ENCODE results near the gene SDR42E1. TPM values are rescaled to one million over a fixed set of nuclear protein-coding genes. Genes with fewer than 3 reads are reported as not detected.

The SDR42E1 gene
- total and polyA plus RNA-seq, 10 donors: 0.62 to 5.4 (median 2.9) TPM

- Histone ChIP-seq H3K4me3 (no peak overlapping the region), H3K27me3 (replicated peaks in 1 of 7) (peaks cover 0 to 50% (median 0%) of the 10 kb centered on the region in 7 donors), H3K27ac (no peak overlapping the region), H3K9me3 (no peaks in the 10 kb centered on the region), H3K4me1 (no peaks in the 10 kb centered on the region), H3K36me3 (no peaks in the 10 kb centered on the region)
- intact Hi-C loops (cut with DNase I; ENCODE audit: low total_unique reads): no loop called here
- TF ChIP-seq POLR2AphosphoS5 (IDR thresholded peaks at IDR 0.05) (no peak), POLR2A (IDR thresholded peaks at IDR 0.05) (no peak), CTCF (IDR thresholded peaks at IDR 0.05 in 8 of 11, conservative IDR thresholded peaks at IDR 0.05 in 3 of 11) (no peak)
- no peak for DNase-seq
- WGBS, 5 donors: 81 to 92% (median 88%) methylated on average over 4 of the region's 4 CpGs
Measured at GRCh38 chr16:82037251-82037650, 26.0 kb upstream of the SDR42E1 start.

GRCh38 chr16:82034981-82035612 is 23.8 kb upstream of the SDR42E1 start, which contains the start of gene HSD17B2:
Gene HSD17B2 (plus strand): TSS chr16:82035253. CDS start chr16:82035425, 172 bp downstream.
- peaks cover 0 to 49% (median 0%) of the 10 kb centered on the region in 7 donors for H3K27me3 ChIP-seq (replicated peaks in 1 of 7)
- intact Hi-C loops (cut with DNase I; ENCODE audit: low total_unique reads): no loop called here

GRCh38 chr16:82033683-82034300 is 22.5 kb upstream of the SDR42E1 start:
- Histone ChIP-seq H3K27me3 (replicated peaks in 1 of 7) (peaks cover 0 to 49% (median 0%) of the 10 kb centered on the region in 7 donors), H3K9me3 (no peaks in the 10 kb centered on the region), H3K36me3 (no peaks in the 10 kb centered on the region), H3K4me1 (no peaks in the 10 kb centered on the region), H3K27ac (no peak overlapping the region), H3K4me3 (no peak overlapping the region)
- intact Hi-C loops (cut with DNase I; ENCODE audit: low total_unique reads): no loop called here
- no peak for DNase-seq
- 52 to 68% (median 61%) methylated on average over 8 of the region's 8 CpGs for WGBS, 5 donors
- TF ChIP-seq POLR2AphosphoS5 (IDR thresholded peaks at IDR 0.05) (no peak), POLR2A (IDR thresholded peaks at IDR 0.05) (no peak), CTCF (IDR thresholded peaks at IDR 0.05 in 8 of 11, conservative IDR thresholded peaks at IDR 0.05 in 3 of 11) (no peak)

More at GRCh38 chr16:82034981-82035612, 23.8 kb upstream of the SDR42E1 start, which contains the start of gene HSD17B2:
- DNase-seq: no peak
- 66 to 85% (median 74%) methylated on average over 6 of the region's 6 CpGs for WGBS, 5 donors
- no peaks in the 10 kb centered on the region for H3K9me3 ChIP-seq
- no peaks in the 10 kb centered on the region for H3K36me3 ChIP-seq
- no peak within 1 kb of the TSS for H3K27ac ChIP-seq
- no peak within 1 kb of the TSS for H3K4me3 ChIP-seq
- TF ChIP-seq CTCF (IDR thresholded peaks at IDR 0.05 in 8 of 11, conservative IDR thresholded peaks at IDR 0.05 in 3 of 11) (no peak), POLR2AphosphoS5 (IDR thresholded peaks at IDR 0.05) (no peak), POLR2A (IDR thresholded peaks at IDR 0.05) (no peak)
- H3K4me1 ChIP-seq: no peaks in the 10 kb centered on the region

- H3K4me3 ChIP-seq: no peak overlapping the region
- WGBS, 5 donors: 79 to 93% (median 87%) methylated on average over 6 of the region's 6 CpGs
- peaks cover 0 to 43% (median 0%) of the 10 kb centered on the region in 7 donors for H3K27me3 ChIP-seq (replicated peaks in 1 of 7)
- no peaks in the 10 kb centered on the region for H3K36me3 ChIP-seq
- intact Hi-C loops (cut with DNase I; ENCODE audit: low total_unique reads): no loop called here
- H3K4me1 ChIP-seq: no peaks in the 10 kb centered on the region
- no peaks in the 10 kb centered on the region for H3K9me3 ChIP-seq
- no peak overlapping the region for H3K27ac ChIP-seq
- no peak for DNase-seq
- TF ChIP-seq POLR2A (IDR thresholded peaks at IDR 0.05): no peak
- no peak for TF ChIP-seq POLR2AphosphoS5 (IDR thresholded peaks at IDR 0.05)
- no peak for TF ChIP-seq CTCF (IDR thresholded peaks at IDR 0.05 in 8 of 11, conservative IDR thresholded peaks at IDR 0.05 in 3 of 11)
Measured at GRCh38 chr16:82033006-82033405, 21.7 kb upstream of the SDR42E1 start.

Data from spleen (tissue), 11 donors.